ENCODE data around the gene BECN2. TPM values are rescaled to one million over a fixed set of nuclear protein-coding genes. Genes with fewer than 3 reads are reported as not detected.

Gene BECN2
- total RNA-seq, 2 donors from 2014 or later = not detected

GRCh38 chr1:241934201-241934848 lies 23.2 kb upstream of the BECN2 start:
- H3K9me3 ChIP-seq = no peaks in the 10 kb centered on the region
- 22 to 25% methylated on average over 12 of the region's 12 CpGs for WGBS, 2 donors
- peak; percentile 27 to 52 (median 46) for DNase-seq
- ATAC-seq = peak; percentile 50
- no peaks in the 10 kb centered on the region for H3K27me3 ChIP-seq
- no peak for TF ChIP-seq POLR2A (IDR thresholded peaks at IDR 0.05)
- TF ChIP-seq, protein P1, sequence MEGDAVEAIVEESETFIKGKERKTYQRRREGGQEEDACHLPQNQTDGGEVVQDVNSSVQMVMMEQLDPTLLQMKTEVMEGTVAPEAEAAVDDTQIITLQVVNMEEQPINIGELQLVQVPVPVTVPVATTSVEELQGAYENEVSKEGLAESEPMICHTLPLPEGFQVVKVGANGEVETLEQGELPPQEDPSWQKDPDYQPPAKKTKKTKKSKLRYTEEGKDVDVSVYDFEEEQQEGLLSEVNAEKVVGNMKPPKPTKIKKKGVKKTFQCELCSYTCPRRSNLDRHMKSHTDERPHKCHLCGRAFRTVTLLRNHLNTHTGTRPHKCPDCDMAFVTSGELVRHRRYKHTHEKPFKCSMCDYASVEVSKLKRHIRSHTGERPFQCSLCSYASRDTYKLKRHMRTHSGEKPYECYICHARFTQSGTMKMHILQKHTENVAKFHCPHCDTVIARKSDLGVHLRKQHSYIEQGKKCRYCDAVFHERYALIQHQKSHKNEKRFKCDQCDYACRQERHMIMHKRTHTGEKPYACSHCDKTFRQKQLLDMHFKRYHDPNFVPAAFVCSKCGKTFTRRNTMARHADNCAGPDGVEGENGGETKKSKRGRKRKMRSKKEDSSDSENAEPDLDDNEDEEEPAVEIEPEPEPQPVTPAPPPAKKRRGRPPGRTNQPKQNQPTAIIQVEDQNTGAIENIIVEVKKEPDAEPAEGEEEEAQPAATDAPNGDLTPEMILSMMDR (IDR thresholded peaks at IDR 0.05) = no peak
- no peak overlapping the region for H3K4me3 ChIP-seq
- H3K4me1 ChIP-seq = no peaks in the 10 kb centered on the region
- H3K36me3 ChIP-seq (replicated peaks in 1 of 2; ENCODE audit: insufficient read depth in 1 of 2, low read depth in 2 of 2) = no peaks in the 10 kb centered on the region
- H3K27ac ChIP-seq = no peak overlapping the region
- intact Hi-C loops (cut with DNase I) = no loop called here

- H3K9me3 ChIP-seq = no peaks in the 10 kb centered on the region
- H3K27me3 ChIP-seq = no peaks in the 10 kb centered on the region
- no peak overlapping the region for H3K4me3 ChIP-seq
- no peak for TF ChIP-seq POLR2A (IDR thresholded peaks at IDR 0.05)
- TF ChIP-seq, protein P1 (IDR thresholded peaks at IDR 0.05) = no peak
- H3K27ac ChIP-seq = no peak overlapping the region
- intact Hi-C loops (cut with DNase I) = no loop called here
- H3K4me1 ChIP-seq = no peaks in the 10 kb centered on the region
- 48 to 53% methylated on average over 7 of the region's 7 CpGs for WGBS, 2 donors
- DNase-seq (no peak), ATAC-seq (no peak)
- H3K36me3 ChIP-seq (replicated peaks in 1 of 2; ENCODE audit: insufficient read depth in 1 of 2, low read depth in 2 of 2) = no peaks in the 10 kb centered on the region
Measured at GRCh38 chr1:241934866-241935265, 22.7 kb upstream of the BECN2 start.

GRCh38 chr1:241939798-241940197 lies 17.8 kb upstream of the BECN2 start:
- no peaks in the 10 kb centered on the region for H3K36me3 ChIP-seq (replicated peaks in 1 of 2; ENCODE audit: insufficient read depth in 1 of 2, low read depth in 2 of 2)
- DNase-seq (no peak), ATAC-seq (no peak)
- no peak overlapping the region for H3K4me3 ChIP-seq
- no peaks in the 10 kb centered on the region for H3K4me1 ChIP-seq
- 57 to 59% methylated on average over 1 of the region's 1 CpG for WGBS, 2 donors
- intact Hi-C loops (cut with DNase I) = no loop called here
- TF ChIP-seq, protein P1 (IDR thresholded peaks at IDR 0.05) = no peak
- no peak for TF ChIP-seq POLR2A (IDR thresholded peaks at IDR 0.05)
- H3K27me3 ChIP-seq = no peaks in the 10 kb centered on the region
- no peaks in the 10 kb centered on the region for H3K9me3 ChIP-seq
- no peak overlapping the region for H3K27ac ChIP-seq

DNA sequence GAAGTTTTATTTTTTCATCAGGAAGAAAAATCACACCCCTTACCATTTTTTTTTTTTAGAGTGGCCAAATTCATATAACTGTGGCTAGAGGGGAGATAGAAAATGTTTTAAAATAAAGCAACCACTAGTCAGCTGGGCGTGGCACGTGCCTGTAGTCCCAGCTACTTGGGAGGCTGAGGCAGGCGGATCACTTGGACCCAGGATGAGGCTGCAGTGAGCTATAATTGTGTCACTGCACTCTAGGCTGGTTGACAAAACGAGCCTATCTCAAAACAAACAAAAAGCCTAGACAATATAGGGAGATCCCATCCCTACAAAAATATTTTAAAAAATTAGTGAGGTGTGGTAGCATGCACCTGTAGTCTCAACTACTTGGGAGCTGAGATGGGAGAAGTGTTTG lies 14.8 kb upstream of the BECN2 start:
- TF ChIP-seq POLR2A (IDR thresholded peaks at IDR 0.05) = no peak
- TF ChIP-seq, protein P1 (IDR thresholded peaks at IDR 0.05) = no peak
- DNase-seq (no peak), ATAC-seq (no peak)
- no peak overlapping the region for H3K27ac ChIP-seq
- H3K4me3 ChIP-seq = no peak overlapping the region
- WGBS, 2 donors = 61 to 76% methylated on average over 4 of the region's 4 CpGs
- no peaks in the 10 kb centered on the region for H3K9me3 ChIP-seq
- intact Hi-C loops (cut with DNase I) = no loop called here
- H3K36me3 ChIP-seq (replicated peaks in 1 of 2; ENCODE audit: insufficient read depth in 1 of 2, low read depth in 2 of 2) = no peaks in the 10 kb centered on the region
- H3K27me3 ChIP-seq = no peaks in the 10 kb centered on the region
- no peaks in the 10 kb centered on the region for H3K4me1 ChIP-seq

GRCh38 chr1:241944300-241944699 lies 13.3 kb upstream of the BECN2 start:
- H3K27me3 ChIP-seq = no peaks in the 10 kb centered on the region
- no peaks in the 10 kb centered on the region for H3K36me3 ChIP-seq (replicated peaks in 1 of 2; ENCODE audit: insufficient read depth in 1 of 2, low read depth in 2 of 2)
- WGBS, 2 donors = 67 to 69% methylated on average over 5 of the region's 5 CpGs

More at GRCh38 chr1:241944300-241944699, 13.3 kb upstream of the BECN2 start:
- ATAC-seq = no peak
- Histone ChIP-seq H3K27ac (no peak overlapping the region), H3K9me3 (no peaks in the 10 kb centered on the region), H3K4me3 (no peak overlapping the region), H3K4me1 (no peaks in the 10 kb centered on the region)
- DNase-seq = no peak
- TF ChIP-seq, protein P1 (IDR thresholded peaks at IDR 0.05) = no peak
- TF ChIP-seq POLR2A (IDR thresholded peaks at IDR 0.05) = no peak
- intact Hi-C loops (cut with DNase I) = no loop called here

Measured in body of pancreas (tissue), 4 donors.